Endothelial cell of umbilical vein (primary cell): ENCODE measurements around the gene FOXP1. TPM values are rescaled to one million over a fixed set of nuclear protein-coding genes. Genes with fewer than 3 reads are reported as not detected.

Experiments used
- BruUV-seq: library from RNA; stranded (reverse); fragments of 400-500 nt; replicated peaks from 2 replicates; lab custom pipeline; 2021; lab: Mats Ljungman, UMichigan
- CTCF ChIA-PET: fragments of 300-600, 350-600 bp; sonication (Branson Sonifier 250); formaldehyde crosslinking; loops from one replicate; lab custom pipeline; 2021; ENCODE audit warnings: antibody characterized with exemption, inconsistent platforms; lab: Charles Lee
- POLR2A ChIA-PET: fragments of 300-600, 350-600 bp; sonication (Branson Sonifier 250); formaldehyde crosslinking; loops from one replicate; lab custom pipeline; 2021; ENCODE audit warnings: antibody characterized with exemption, inconsistent platforms; lab: Charles Lee
- DNase-seq: peaks from one replicate; pipeline ENCODE4 v3.0.0-alpha.2; 2011; ENCODE audit warnings: low read depth, low spot score
- FAIRE-seq: peaks from 2 replicates; lab custom pipeline; 2011; peaks lifted over from hg19 to GRCh38; lab: Jason Lieb, UNC
- H2AFZ ChIP-seq: 2 replicates; pipeline ENCODE4 v1.6.0; 2012; ENCODE audit warnings: low read depth, low read length, control low read depth, inconsistent platforms
- H3K27ac ChIP-seq: 2 replicates; pipeline ENCODE4 v1.5.1; 2011; ENCODE audit warnings: low read depth, mild to moderate bottlenecking, control low read depth, low read length, moderate library complexity; ENCODE audit not compliant: insufficient read depth
- H3K27me3 ChIP-seq, 2 experiments: 2 replicates each; pipeline versions ENCODE4 v1.6.0 to v1.6.1; 2011; ENCODE audit warnings: low read length in 2 of 2, mixed read lengths in 1 of 2; ENCODE audit not compliant: control insufficient read depth in 2 of 2, insufficient read depth in 2 of 2
- H3K36me3 ChIP-seq, 2 experiments: 2 replicates in 1 of 2; 3 replicates in 1 of 2; pipeline ENCODE4 v1.5.1; 2011; ENCODE audit warnings: low read length in 2 of 2, mild to moderate bottlenecking in 1 of 2, moderate library complexity in 1 of 2; ENCODE audit not compliant: control insufficient read depth in 2 of 2, insufficient read depth in 2 of 2; ENCODE audit errors: extremely low read depth in 1 of 2
- H3K4me1 ChIP-seq: 3 replicates; pipeline ENCODE4 v1.5.1; 2011; ENCODE audit warnings: mild to moderate bottlenecking, low read length; ENCODE audit not compliant: control insufficient read depth, insufficient read depth; ENCODE audit errors: extremely low read depth
- H3K4me2 ChIP-seq: 2 replicates; pipeline ENCODE4 v1.6.1; 2011; ENCODE audit warnings: low read length, control low read depth, mixed read lengths; ENCODE audit not compliant: insufficient read depth
- H3K4me3 ChIP-seq, 3 experiments: fragments of 200-600 bp in 1 of 3; sonication (generic), shearing (Covaris generic) in 1 of 3; replicated peaks in 1 of 3; 2 replicates each; pipeline ENCODE4 v1.5.1; 2011 to 2016; ENCODE audit warnings: control low read depth in 3 of 3, low read length in 3 of 3, mild to moderate bottlenecking in 2 of 3, inconsistent platforms in 1 of 3, low read depth in 1 of 3, moderate library complexity in 1 of 3; ENCODE audit not compliant: insufficient read depth in 1 of 3
- H3K79me2 ChIP-seq: 2 replicates; pipeline ENCODE4 v1.6.0; 2012; ENCODE audit warnings: low read length, inconsistent platforms; ENCODE audit not compliant: control insufficient read depth, insufficient read depth
- H3K9ac ChIP-seq: replicated peaks from 2 replicates; pipeline ENCODE3; 2011; ENCODE audit warnings: low read length, control low read depth; ENCODE audit not compliant: insufficient read depth; ENCODE audit errors: extremely low read depth
- H3K9me1 ChIP-seq: replicated peaks from 3 replicates; pipeline ENCODE4 v1.6.0; 2011; ENCODE audit warnings: mild to moderate bottlenecking, low read length; ENCODE audit not compliant: control insufficient read depth, insufficient read depth; ENCODE audit errors: extremely low read depth
- H3K9me3 ChIP-seq: replicated peaks from 2 replicates; pipeline ENCODE4 v1.5.1; 2012; ENCODE audit warnings: low read length, inconsistent platforms; ENCODE audit not compliant: control insufficient read depth, insufficient read depth
- H4K20me1 ChIP-seq: replicated peaks from 2 replicates; pipeline ENCODE3; 2011; ENCODE audit warnings: mild to moderate bottlenecking, low read length; ENCODE audit not compliant: control insufficient read depth, insufficient read depth; ENCODE audit errors: extremely low read depth
- EZH2 ChIP-seq: IDR thresholded peaks from 2 replicates; pipeline ENCODE4 v1.6.1; 2012; ENCODE audit warnings: borderline replicate concordance, low read depth, mild to moderate bottlenecking, moderate library complexity, low read length, inconsistent platforms; ENCODE audit not compliant: severe bottlenecking
- FOS ChIP-seq: IDR thresholded peaks from 2 replicates; pipeline ENCODE4 v1.6.1; 2011; ENCODE audit warnings: mild to moderate bottlenecking, low read length, moderate library complexity, borderline replicate concordance; ENCODE audit not compliant: insufficient read depth
- GATA2 ChIP-seq: IDR thresholded peaks from 2 replicates; pipeline ENCODE4 v1.7.0; 2011; ENCODE audit warnings: low read depth, mild to moderate bottlenecking, moderate library complexity, mixed read lengths, low read length; ENCODE audit not compliant: insufficient read length, insufficient read depth
- JUN ChIP-seq: IDR thresholded peaks from 2 replicates; pipeline ENCODE4 v1.6.1; 2011; ENCODE audit warnings: borderline replicate concordance, low read depth; ENCODE audit not compliant: insufficient read length, insufficient read depth
- MYC ChIP-seq: IDR thresholded peaks from one replicate; pipeline ENCODE4 v1.6.1; 2011; ENCODE audit warnings: mild to moderate bottlenecking, low read depth, low read length
- POLR2A ChIP-seq: IDR thresholded peaks from 2 replicates; pipeline ENCODE4 v1.6.1; 2012; ENCODE audit warnings: low read depth, mild to moderate bottlenecking, control low read depth, low read length
- POLR2AphosphoS5 ChIP-seq: IDR thresholded peaks from 2 replicates; pipeline ENCODE4 v1.6.1; 2012; ENCODE audit warnings: low read depth, mild to moderate bottlenecking, control low read depth, low read length, moderate library complexity; ENCODE audit not compliant: insufficient read depth
- dilution Hi-C: fragments of 300-500 bp; cut with MboI; formaldehyde crosslinking; loops from one replicate; pipeline ENCODE4 v1.15.0; 2019; ENCODE audit warnings: low sequenced_read_pairs; ENCODE audit not compliant: extremely low pct_ligation_motif_present
- intact Hi-C: fragments of 100-400 bp; cut with micrococcal nuclease; formaldehyde crosslinking; loops from one replicate; pipeline ENCODE4 v1.10.0; 2022
- polyA plus RNA-seq, 4 experiments: library from polyadenylated mRNA; depleted of rRNA in 3 of 4; stranded (reverse) in 3 of 4; unstranded in 1 of 4; fragments of >200 nt; gene quantifications; 2 replicates each; pipeline versions ENCODE4 v1.2.1 to v1.2.3, GENCODE V29; 2011 to 2012; ENCODE audit warnings: missing spikeins in 1 of 4
- total RNA-seq: library from RNA; stranded (reverse); gene quantifications from 2 replicates; pipeline ENCODE4 v1.2.3, GENCODE V29; 2021
- TF ChIP-seq, protein P1 (sequence below): IDR thresholded peaks from 2 replicates; pipeline ENCODE4 v1.6.1; 2011; ENCODE audit not compliant: insufficient read depth, insufficient read length
- TF ChIP-seq, protein P2 (sequence below), 2 donors: IDR thresholded peaks; 1 replicate in 1 of 2; 2 replicates in 1 of 2; pipeline ENCODE4 v1.5.1; 2011; ENCODE audit warnings: low read length in 2 of 2, mild to moderate bottlenecking in 2 of 2, moderate library complexity in 2 of 2, control low read depth in 1 of 2, inconsistent platforms in 1 of 2, low read depth in 1 of 2; ENCODE audit not compliant: insufficient read depth in 1 of 2; ENCODE audit errors: extremely low read depth in 1 of 2

FOXP1 gene
- total and polyA plus RNA-seq, 2 donors (not counting 3 experiments of a cell fraction or from before 2014, with no cell fraction given), result 41.0 to 107 TPM

GRCh38 chr3:71183549-71183948, 400.0 kb downstream of the FOXP1 start:
- TF ChIP-seq JUN (no peak), EZH2 (no peak), MYC (no peak), FOS (no peak), POLR2A (no peak), GATA2 (no peak), POLR2AphosphoS5 (no peak)
- TF ChIP-seq, protein P1, sequence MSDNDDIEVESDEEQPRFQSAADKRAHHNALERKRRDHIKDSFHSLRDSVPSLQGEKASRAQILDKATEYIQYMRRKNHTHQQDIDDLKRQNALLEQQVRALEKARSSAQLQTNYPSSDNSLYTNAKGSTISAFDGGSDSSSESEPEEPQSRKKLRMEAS, result no peak
- TF ChIP-seq, protein P2, sequence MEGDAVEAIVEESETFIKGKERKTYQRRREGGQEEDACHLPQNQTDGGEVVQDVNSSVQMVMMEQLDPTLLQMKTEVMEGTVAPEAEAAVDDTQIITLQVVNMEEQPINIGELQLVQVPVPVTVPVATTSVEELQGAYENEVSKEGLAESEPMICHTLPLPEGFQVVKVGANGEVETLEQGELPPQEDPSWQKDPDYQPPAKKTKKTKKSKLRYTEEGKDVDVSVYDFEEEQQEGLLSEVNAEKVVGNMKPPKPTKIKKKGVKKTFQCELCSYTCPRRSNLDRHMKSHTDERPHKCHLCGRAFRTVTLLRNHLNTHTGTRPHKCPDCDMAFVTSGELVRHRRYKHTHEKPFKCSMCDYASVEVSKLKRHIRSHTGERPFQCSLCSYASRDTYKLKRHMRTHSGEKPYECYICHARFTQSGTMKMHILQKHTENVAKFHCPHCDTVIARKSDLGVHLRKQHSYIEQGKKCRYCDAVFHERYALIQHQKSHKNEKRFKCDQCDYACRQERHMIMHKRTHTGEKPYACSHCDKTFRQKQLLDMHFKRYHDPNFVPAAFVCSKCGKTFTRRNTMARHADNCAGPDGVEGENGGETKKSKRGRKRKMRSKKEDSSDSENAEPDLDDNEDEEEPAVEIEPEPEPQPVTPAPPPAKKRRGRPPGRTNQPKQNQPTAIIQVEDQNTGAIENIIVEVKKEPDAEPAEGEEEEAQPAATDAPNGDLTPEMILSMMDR (IDR thresholded peaks at IDR 0.05; ENCODE audit: extremely low read depth in 1 of 2, insufficient read depth in 1 of 2, low read depth in 1 of 2, low read length in 2 of 2), result no peak
- ChIA-PET CTCF (interaction anchor here (1.0 kb wide), 1 partner anchor 11 kb away, joined by 3 read pairs; no protein-coding TSS in a partner anchor), POLR2A (no interaction called here)
- intact Hi-C loops, result no loop called here
- FAIRE-seq, result no peak
- no peaks in the 10 kb centered on the region for H3K79me2 ChIP-seq
- H3K9me3 ChIP-seq, result no peaks in the 10 kb centered on the region
- no TSS peak for BruUV-seq
- H4K20me1 ChIP-seq, result no peaks in the 10 kb centered on the region
- no peaks in the 10 kb centered on the region for H3K27me3 ChIP-seq
- H3K4me1 ChIP-seq, result peaks cover 5% of the 10 kb centered on the region
- H3K4me3 ChIP-seq, result no peak overlapping the region
- no peak overlapping the region for H3K4me2 ChIP-seq
- DNase-seq, result no peak
- H2AFZ ChIP-seq, result no peak overlapping the region
- no peak overlapping the region for H3K27ac ChIP-seq
- no peaks in the 10 kb centered on the region for H3K36me3 ChIP-seq
- dilution Hi-C loops, result no loop called here
- no peak overlapping the region for H3K9ac ChIP-seq
- no peaks in the 10 kb centered on the region for H3K9me1 ChIP-seq
